OCI-LY1 (cell line): ENCODE measurements around the gene INSRR.

Source experiments
- H2AFZ ChIP-seq: fragments of 200-600 bp; sonication (generic), shearing (Covaris generic); 2 replicates; pipeline ENCODE4 v1.6.0; 2014; ENCODE audit warnings: antibody characterized with exemption, mild to moderate bottlenecking, low read length
- H3F3A ChIP-seq: fragments of 200-600 bp; sonication (generic), shearing (Covaris generic); 2 replicates; pipeline ENCODE4 v1.6.0; 2014; ENCODE audit warnings: mild to moderate bottlenecking, antibody characterized with exemption, low read length, moderate library complexity; ENCODE audit not compliant: insufficient read depth
- H3K27ac ChIP-seq: fragments of 200-600 bp; sonication (generic); 2 replicates; pipeline ENCODE4 v1.5.1; 2014; ENCODE audit warnings: low read length, mixed run types, mild to moderate bottlenecking, low read depth; ENCODE audit not compliant: poor library complexity, severe bottlenecking
- H3K27me3 ChIP-seq: fragments of 200-600 bp; sonication (generic); 2 replicates; pipeline ENCODE4 v1.6.0; 2014; ENCODE audit warnings: antibody characterized with exemption, mild to moderate bottlenecking, low read length, moderate library complexity; ENCODE audit not compliant: insufficient read depth
- H3K36me3 ChIP-seq: fragments of 200-600 bp; sonication (generic); 2 replicates; pipeline ENCODE4 v1.6.1; 2014; ENCODE audit warnings: mild to moderate bottlenecking, antibody characterized with exemption, low read length, moderate library complexity, mixed read lengths; ENCODE audit not compliant: insufficient read depth
- H3K4me1 ChIP-seq: fragments of 200-600 bp; sonication (generic); 2 replicates; pipeline ENCODE4 v1.5.1; 2014; ENCODE audit warnings: mild to moderate bottlenecking, low read length, moderate library complexity; ENCODE audit not compliant: insufficient read depth, severe bottlenecking
- H3K4me2 ChIP-seq: fragments of 200-600 bp; sonication (generic), shearing (Covaris generic); 2 replicates; pipeline ENCODE4 v1.6.1; 2014; ENCODE audit warnings: low read length
- H3K4me3 ChIP-seq: fragments of 200-600 bp; sonication (generic); 2 replicates; pipeline ENCODE4 v1.5.1; 2014; ENCODE audit warnings: low read length, low read depth, mild to moderate bottlenecking, mixed read lengths; ENCODE audit not compliant: poor library complexity, severe bottlenecking
- H3K79me2 ChIP-seq: fragments of 200-600 bp; shearing (Covaris generic); 2 replicates; pipeline ENCODE4 v1.6.1; 2016; ENCODE audit warnings: mixed run types, low read length, mixed read lengths; ENCODE audit not compliant: insufficient read depth
- H3K9ac ChIP-seq: fragments of 200-600 bp; sonication (generic), shearing (Covaris generic); 2 replicates; pipeline ENCODE4 v1.6.1; 2014; ENCODE audit warnings: mild to moderate bottlenecking, low read length, mixed read lengths
- H3K9me2 ChIP-seq: fragments of 200-600 bp; sonication (generic), shearing (Covaris generic); 2 replicates; pipeline ENCODE4 v1.6.1; 2014; ENCODE audit warnings: low read depth, mild to moderate bottlenecking, low read length, mixed read lengths
- H3K9me3 ChIP-seq: fragments of 200-600 bp; shearing (Covaris generic); 2 replicates; pipeline ENCODE4 v1.6.1; 2014; ENCODE audit warnings: low read length, mixed read lengths
- H4K20me1 ChIP-seq: fragments of 200-600 bp; sonication (generic), shearing (Covaris generic); 2 replicates; pipeline ENCODE4 v1.6.0; 2016; ENCODE audit warnings: mild to moderate bottlenecking, low read length; ENCODE audit not compliant: insufficient read depth
- EZH2 ChIP-seq: fragments of 200-600 bp; sonication (generic), shearing (Covaris generic); IDR thresholded peaks from 2 replicates; pipeline ENCODE4 v1.8.0; 2017; ENCODE audit warnings: borderline replicate concordance, mixed run types, mild to moderate bottlenecking, antibody characterized with exemption, low read length, moderate library complexity, mixed read lengths
- TF ChIP-seq, protein P1 (sequence below): fragments of 200-600 bp; sonication (generic), shearing (Covaris generic); IDR thresholded peaks from 2 replicates; pipeline ENCODE4 v1.5.1; 2017; ENCODE audit warnings: mild to moderate bottlenecking, antibody characterized with exemption, low read length, moderate library complexity, mixed read lengths

Gene INSRR

DNA sequence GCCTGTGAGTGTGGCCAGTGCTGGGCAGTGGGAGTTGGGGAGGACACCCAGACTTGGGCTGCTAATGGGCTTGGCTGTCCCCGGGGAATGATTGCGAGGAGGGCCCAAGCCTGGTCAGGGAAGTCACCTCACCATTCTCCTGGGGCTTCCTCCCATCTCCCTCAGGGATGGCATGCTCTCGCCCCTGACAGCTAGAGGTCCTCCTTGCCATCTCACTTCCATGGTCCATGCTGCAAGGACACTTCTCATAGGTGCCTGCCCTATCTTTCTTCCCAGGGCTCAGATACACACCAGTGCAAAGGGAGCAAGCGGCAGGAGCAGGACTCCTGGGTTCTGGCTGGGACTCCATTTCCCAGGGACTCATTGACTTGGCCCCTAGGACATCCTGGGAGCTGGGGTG lies 5.9 kb upstream of the INSRR start:
- H3K79me2 ChIP-seq: no peaks in the 10 kb centered on the region
- H3K4me3 ChIP-seq: no peak overlapping the region
- peaks cover 5% of the 10 kb centered on the region for H3K4me1 ChIP-seq
- no peak overlapping the region for H3K27ac ChIP-seq
- no peaks in the 10 kb centered on the region for H3K9me3 ChIP-seq
- no peak for TF ChIP-seq EZH2
- TF ChIP-seq, protein P1, sequence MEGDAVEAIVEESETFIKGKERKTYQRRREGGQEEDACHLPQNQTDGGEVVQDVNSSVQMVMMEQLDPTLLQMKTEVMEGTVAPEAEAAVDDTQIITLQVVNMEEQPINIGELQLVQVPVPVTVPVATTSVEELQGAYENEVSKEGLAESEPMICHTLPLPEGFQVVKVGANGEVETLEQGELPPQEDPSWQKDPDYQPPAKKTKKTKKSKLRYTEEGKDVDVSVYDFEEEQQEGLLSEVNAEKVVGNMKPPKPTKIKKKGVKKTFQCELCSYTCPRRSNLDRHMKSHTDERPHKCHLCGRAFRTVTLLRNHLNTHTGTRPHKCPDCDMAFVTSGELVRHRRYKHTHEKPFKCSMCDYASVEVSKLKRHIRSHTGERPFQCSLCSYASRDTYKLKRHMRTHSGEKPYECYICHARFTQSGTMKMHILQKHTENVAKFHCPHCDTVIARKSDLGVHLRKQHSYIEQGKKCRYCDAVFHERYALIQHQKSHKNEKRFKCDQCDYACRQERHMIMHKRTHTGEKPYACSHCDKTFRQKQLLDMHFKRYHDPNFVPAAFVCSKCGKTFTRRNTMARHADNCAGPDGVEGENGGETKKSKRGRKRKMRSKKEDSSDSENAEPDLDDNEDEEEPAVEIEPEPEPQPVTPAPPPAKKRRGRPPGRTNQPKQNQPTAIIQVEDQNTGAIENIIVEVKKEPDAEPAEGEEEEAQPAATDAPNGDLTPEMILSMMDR: no peak
- H3K4me2 ChIP-seq: no peak overlapping the region
- H3K36me3 ChIP-seq: no peaks in the 10 kb centered on the region
- 0 out of 2 replicates have a peak, but pooled peaks cover 10% of the 10 kb centered on the region for H3K27me3 ChIP-seq
- no peaks in the 10 kb centered on the region for H4K20me1 ChIP-seq
- H3K9me2 ChIP-seq: no peaks in the 10 kb centered on the region
- no peak overlapping the region for H2AFZ ChIP-seq
- H3K9ac ChIP-seq: no peak overlapping the region
- no peaks in the 10 kb centered on the region for H3F3A ChIP-seq

DNA sequence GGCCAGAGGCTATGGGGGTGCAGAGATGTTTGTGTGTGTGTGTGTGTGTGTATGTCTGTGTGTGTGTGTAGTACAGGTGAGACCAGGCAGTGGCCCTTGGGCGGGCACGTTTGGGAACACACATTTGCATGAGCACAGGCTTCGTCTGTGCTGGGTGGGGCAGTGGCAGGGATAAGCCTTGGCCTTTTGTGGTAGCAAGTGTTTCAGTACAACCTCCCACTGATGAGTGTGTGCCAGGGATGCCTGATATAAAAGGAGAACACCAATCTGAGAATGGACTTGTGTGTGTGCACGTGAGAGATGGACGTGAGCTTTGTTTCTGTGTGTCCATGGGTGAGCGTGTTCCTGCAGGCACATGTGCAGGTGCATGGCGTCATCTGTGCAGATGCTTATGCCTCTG lies 4.7 kb upstream of the INSRR start:
- H2AFZ ChIP-seq: no peak overlapping the region
- no peak overlapping the region for H3K4me3 ChIP-seq
- H3K79me2 ChIP-seq: no peaks in the 10 kb centered on the region
- no peak overlapping the region for H3K4me2 ChIP-seq
- no peak overlapping the region for H3K9ac ChIP-seq
- no peaks in the 10 kb centered on the region for H3K9me2 ChIP-seq
- H3K27me3 ChIP-seq: 0 out of 2 replicates have a peak, but pooled peaks cover 10% of the 10 kb centered on the region
- no peaks in the 10 kb centered on the region for H4K20me1 ChIP-seq
- H3K36me3 ChIP-seq: no peaks in the 10 kb centered on the region
- H3K4me1 ChIP-seq: peaks cover 5% of the 10 kb centered on the region
- TF ChIP-seq, protein P1: no peak
- TF ChIP-seq EZH2: no peak
- H3F3A ChIP-seq: no peaks in the 10 kb centered on the region
- no peaks in the 10 kb centered on the region for H3K9me3 ChIP-seq
- H3K27ac ChIP-seq: no peak overlapping the region

DNA sequence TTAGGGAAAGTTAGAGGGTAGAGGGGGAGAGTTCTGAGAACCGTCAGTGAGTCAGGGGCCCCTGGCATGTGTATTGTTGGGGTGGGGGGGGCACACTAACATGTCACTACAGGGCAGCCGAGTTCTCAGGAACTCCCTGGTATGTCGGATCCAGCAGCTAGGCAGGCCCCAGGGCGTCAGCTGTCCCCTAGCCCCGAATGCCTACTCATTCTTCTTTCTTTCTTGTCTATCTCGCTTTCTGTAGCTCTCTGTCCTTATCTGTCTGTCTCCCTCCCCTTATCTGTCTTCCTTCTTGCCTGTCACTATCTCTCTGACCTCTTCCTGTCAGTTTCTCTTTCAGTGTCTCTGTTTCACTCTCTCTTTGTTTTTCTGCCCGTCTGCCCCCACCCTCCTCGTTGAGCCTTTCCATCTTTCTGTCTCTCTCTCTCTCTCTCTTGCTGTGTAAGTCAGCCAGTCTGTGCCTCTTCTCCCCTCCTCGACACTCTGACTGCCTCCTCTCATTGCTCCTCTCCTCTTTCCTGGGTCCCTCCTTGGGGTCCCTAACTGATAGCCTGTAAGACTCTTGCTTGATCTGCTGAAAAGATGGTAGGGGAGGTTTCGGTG lies 4.2 kb upstream of the INSRR start:
- Histone ChIP-seq H2AFZ (no peak overlapping the region), H3K4me3 (no peak overlapping the region), H3F3A (no peaks in the 10 kb centered on the region), H3K36me3 (no peaks in the 10 kb centered on the region), H3K4me2 (no peak overlapping the region), H3K27ac (no peak overlapping the region), H4K20me1 (no peaks in the 10 kb centered on the region), H3K79me2 (no peaks in the 10 kb centered on the region), H3K4me1 (peaks cover 5% of the 10 kb centered on the region), H3K9me3 (no peaks in the 10 kb centered on the region), H3K27me3 (0 out of 2 replicates have a peak, but pooled peaks cover 10% of the 10 kb centered on the region), H3K9me2 (no peaks in the 10 kb centered on the region), H3K9ac (no peak overlapping the region)
- TF ChIP-seq, protein P1: no peak
- TF ChIP-seq EZH2: no peak
